K562 (cell line): Measurements from ENCODE around the gene NENF. TPM values are rescaled to one million over a fixed set of nuclear protein-coding genes. Genes with fewer than 3 reads are reported as not detected.
A peak's percentile ranks its signal among the peaks of the same experiment; 100 is the strongest.

Experiments
- ATAC-seq: fragments of 200-7000 bp; cut with Tn5 transposase; 3 replicates; pipeline ENCODE4 v1.9.1; 2020; ENCODE audit warnings: moderate library complexity
- BruUV-seq: library from RNA; stranded (reverse); fragments of 400-500 nt; replicated peaks from 2 replicates; lab custom pipeline; 2021; lab: Mats Ljungman, UMichigan
- CTCF ChIA-PET: fragments of 300-600 bp; formaldehyde crosslinking; extraction: SDS; loops from one replicate; lab custom pipeline; 2021; ENCODE audit warnings: low intra/inter-chr PET ratio; lab: Yijun Ruan, JAX
- POLR2A ChIA-PET: fragments of 300-600, 350-650 bp; sonication (Branson Sonifier 250); formaldehyde crosslinking; extraction: SDS; loops from one replicate; lab custom pipeline; 2021; ENCODE audit warnings: antibody characterized with exemption, inconsistent platforms; lab: Yijun Ruan, JAX
- DNase-seq, 4 experiments: peaks; one replicate each; pipeline versions ENCODE4 v3.0.0 to v3.0.0-alpha.2; 2011 to 2018; ENCODE audit warnings: low spot score in 3 of 4, mixed read lengths in 3 of 4; ENCODE audit errors: extremely low read depth in 1 of 4
- FAIRE-seq: peaks from 2 replicates; lab custom pipeline; 2011; peaks lifted over from hg19 to GRCh38; lab: Jason Lieb, UNC
- H2AFZ ChIP-seq: 2 replicates; pipeline ENCODE4 v1.6.0; 2011; ENCODE audit warnings: low read depth, low read length, control low read depth, inconsistent platforms
- H3K27ac ChIP-seq: fragments of 200-600 bp; 3 replicates; pipeline ENCODE4 v1.8.0; 2011; ENCODE audit warnings: low read depth, mild to moderate bottlenecking, control low read depth, inconsistent platforms, low read length, moderate library complexity, mixed read lengths; ENCODE audit errors: extremely low read depth
- H3K27me3 ChIP-seq, 2 experiments: fragments of 300-600 bp in 1 of 2; 2 replicates in 1 of 2; 3 replicates in 1 of 2; pipeline versions ENCODE4 v1.6.0 to v1.8.0; 2011; ENCODE audit warnings: inconsistent platforms in 2 of 2, low read length in 2 of 2, mild to moderate bottlenecking in 1 of 2, mixed read lengths in 1 of 2, moderate library complexity in 1 of 2; ENCODE audit not compliant: control insufficient read depth in 2 of 2, insufficient read depth in 2 of 2
- H3K36me3 ChIP-seq: fragments of 300-600 bp; 3 replicates; pipeline ENCODE4 v1.8.0; 2011; ENCODE audit warnings: mild to moderate bottlenecking, low read length, inconsistent platforms; ENCODE audit not compliant: control insufficient read depth, insufficient read depth
- H3K4me1 ChIP-seq, 2 experiments: fragments of 200-600 bp in 1 of 2; replicated peaks in 1 of 2; 2 replicates in 1 of 2; 3 replicates in 1 of 2; pipeline versions ENCODE4 v1.5.1 to v1.8.0; 2011; ENCODE audit warnings: inconsistent platforms in 2 of 2, low read length in 2 of 2, mild to moderate bottlenecking in 1 of 2, mixed read lengths in 1 of 2, moderate library complexity in 1 of 2; ENCODE audit not compliant: control insufficient read depth in 2 of 2, insufficient read depth in 2 of 2
- H3K4me2 ChIP-seq: 2 replicates; pipeline ENCODE4 v1.6.1; 2011; ENCODE audit warnings: low read length, control low read depth, inconsistent platforms, mixed read lengths; ENCODE audit not compliant: insufficient read depth
- H3K4me3 ChIP-seq: fragments of 200-600 bp; sonication (generic), shearing (Covaris generic); 2 replicates; pipeline ENCODE4 v1.5.1; 2016; ENCODE audit warnings: control low read depth, inconsistent platforms
- H3K79me2 ChIP-seq: fragments of 200-600 bp; 3 replicates; pipeline ENCODE4 v1.8.0; 2011; ENCODE audit warnings: low read length, inconsistent platforms; ENCODE audit not compliant: control insufficient read depth, insufficient read depth
- H3K9ac ChIP-seq, 2 experiments: 2 replicates each; pipeline versions ENCODE4 v1.6.0 to v1.6.1; 2011; ENCODE audit warnings: low read depth in 2 of 2, low read length in 2 of 2, control low read depth in 1 of 2, inconsistent platforms in 1 of 2, mild to moderate bottlenecking in 1 of 2, mixed read lengths in 1 of 2; ENCODE audit not compliant: insufficient read depth in 1 of 2
- H3K9me1 ChIP-seq: one replicate; pipeline ENCODE4 v1.6.0; 2011; ENCODE audit warnings: inconsistent platforms, mild to moderate bottlenecking, low read length, moderate library complexity; ENCODE audit not compliant: control insufficient read depth, insufficient read depth
- H3K9me3 ChIP-seq: replicated peaks from 2 replicates; pipeline ENCODE4 v1.5.1; 2011; ENCODE audit warnings: low read depth, low read length, inconsistent platforms; ENCODE audit not compliant: control insufficient read depth, insufficient read depth
- H4K20me1 ChIP-seq: replicated peaks from 2 replicates; pipeline ENCODE4 v1.6.1; 2011; ENCODE audit warnings: low read length, inconsistent platforms, mixed read lengths; ENCODE audit not compliant: control insufficient read depth, insufficient read depth
- CAMTA2 ChIP-seq: fragments of 250-450 bp; sonication (Bioruptor Pico); conservative IDR thresholded peaks from 2 replicates; pipeline ENCODE4 v1.5.1; 2022
- EGR1 ChIP-seq: fragments of 450-650 bp; conservative IDR thresholded peaks from 2 replicates; pipeline ENCODE4 v1.6.1; 2017; ENCODE audit warnings: mild to moderate bottlenecking
- ELF4 ChIP-seq: fragments of 450-650 bp; formaldehyde crosslinking; IDR thresholded peaks from 2 replicates; pipeline ENCODE4 v1.4.0; 2022; ENCODE audit warnings: missing genetic modification characterization
- FOXA3 ChIP-seq, 2 experiments: fragments of 450-650 bp in 1 of 2; sonication (generic) in 1 of 2; formaldehyde crosslinking; IDR thresholded peaks in 1 of 2; conservative IDR thresholded peaks in 1 of 2; 2 replicates each; pipeline versions ENCODE4 v1.4.0 to v1.8.0; 2020 to 2022; ENCODE audit warnings: mild to moderate bottlenecking in 2 of 2, missing genetic modification reagents in 1 of 2
- FOXJ3 ChIP-seq: sonication (generic); formaldehyde crosslinking; IDR thresholded peaks from 2 replicates; pipeline ENCODE4 v1.4.0; 2020; ENCODE audit warnings: mild to moderate bottlenecking, missing genetic modification reagents
- KDM5B ChIP-seq: fragments of 200-600 bp; sonication (generic); IDR thresholded peaks from 2 replicates; pipeline ENCODE4 v1.6.1; 2012; ENCODE audit warnings: low read depth, mild to moderate bottlenecking, moderate library complexity, low read length, control low read depth, inconsistent platforms; ENCODE audit not compliant: insufficient replicate concordance
- NUFIP1 ChIP-seq: fragments of 450-650 bp; IDR thresholded peaks from 2 replicates; pipeline ENCODE4 v1.6.1; 2018; ENCODE audit not compliant: partially characterized antibody
- PHF20 ChIP-seq: fragments of 450-650 bp; IDR thresholded peaks from 2 replicates; pipeline ENCODE4 v1.6.1; 2018; ENCODE audit not compliant: partially characterized antibody
- SAFB2 ChIP-seq: fragments of 200-400 bp; formaldehyde crosslinking; IDR thresholded peaks from 2 replicates; pipeline ENCODE4 v1.6.1; 2018; ENCODE audit warnings: borderline replicate concordance, low read length, low read depth, moderate library complexity; ENCODE audit not compliant: severe bottlenecking
- SMAD4 ChIP-seq: fragments of 250-450 bp; sonication (Bioruptor Pico); conservative IDR thresholded peaks from 2 replicates; pipeline ENCODE4 v1.8.0; 2021; ENCODE audit warnings: inconsistent platforms, mild to moderate bottlenecking, moderate library complexity
- SMARCA5 ChIP-seq: fragments of 450-650 bp; IDR thresholded peaks from 2 replicates; pipeline ENCODE4 v1.6.1; 2016
- SRSF9 ChIP-seq: fragments of 200-400 bp; formaldehyde crosslinking; IDR thresholded peaks from 2 replicates; pipeline ENCODE4 v1.6.1; 2017; ENCODE audit warnings: low read depth, low read length, borderline replicate concordance
- THRB ChIP-seq: fragments of 450-650 bp; formaldehyde crosslinking; conservative IDR thresholded peaks from 2 replicates; pipeline ENCODE4 v1.4.0; 2022; ENCODE audit warnings: mild to moderate bottlenecking, missing genetic modification characterization
- ZNF277 ChIP-seq: fragments of 250-450 bp; sonication (Bioruptor Pico); IDR thresholded peaks from 2 replicates; pipeline ENCODE4 v1.8.0; 2022; ENCODE audit warnings: inconsistent platforms, mild to moderate bottlenecking, moderate library complexity, borderline replicate concordance
- ZNF507 ChIP-seq: conservative IDR thresholded peaks from 2 replicates; pipeline ENCODE4 v1.6.1; 2017; ENCODE audit warnings: missing genetic modification characterization, missing compliant biosample characterization
- ZNF77 ChIP-seq: fragments of 250-450 bp; sonication (Bioruptor Pico); IDR thresholded peaks from 2 replicates; pipeline ENCODE4 v1.5.0; 2020
- WGBS: fragments of 100-300 bp; shearing (Covaris generic); methylation state at CpG from one replicate; pipeline ENCODE4 v1.1.6; 2016; ENCODE audit warnings: low coverage, mixed read lengths; ENCODE audit not compliant: insufficient coverage; ENCODE audit errors: missing lambda C conversion rate; 5-methylcytosine and 5-hydroxymethylcytosine counted together
- in situ Hi-C: fragments of 300-500 bp; cut with MboI; formaldehyde crosslinking; loops from 4 replicates; pipeline ENCODE4 v1.15.0; 2018; ENCODE audit warnings: inconsistent platforms, mixed read lengths
- intact Hi-C: fragments of 100-400 bp; cut with micrococcal nuclease; formaldehyde crosslinking; loops from 2 replicates; pipeline ENCODE4 v1.14.2; 2022
- polyA plus RNA-seq, 8 experiments: library from polyadenylated mRNA; depleted of rRNA in 4 of 8; stranded (reverse) in 5 of 8; unstranded in 3 of 8; fragments of >200 nt; fragmentation: Nextera tagmentation in 2 of 8; fragmentation: Illumina TruSeq in 1 of 8; extraction: Ambion mirVana in 2 of 8; extraction: Trizol in 1 of 8; gene quantifications; 2 replicates each; pipeline versions ENCODE4 v1.2.1 to v1.2.3, GENCODE V29; 2011 to 2014; ENCODE audit warnings: inconsistent platforms in 1 of 8, missing spikeins in 1 of 8
- total RNA-seq, 7 experiments: library from RNA; depleted of rRNA in 6 of 7; stranded (reverse); fragments of >200 nt in 6 of 7; fragmentation: Illumina TruSeq in 2 of 7; extraction: Trizol in 2 of 7; gene quantifications; 2 replicates each; pipeline versions ENCODE4 v1.2.1 to v1.2.3, GENCODE V29; 2011 to 2021; ENCODE audit warnings: low replicate concordance in 1 of 7
- TF ChIP-seq, protein P1 (sequence below): IDR thresholded peaks from 2 replicates; pipeline ENCODE4 v1.6.1; 2014; ENCODE audit warnings: antibody characterized with exemption

Gene NENF
- total and polyA plus RNA-seq, 9 of the 15 experiments (the other 6 are each of a cell fraction or from before 2014, with no cell fraction given) = 6.1 to 100 (median 72.8) TPM

DNA sequence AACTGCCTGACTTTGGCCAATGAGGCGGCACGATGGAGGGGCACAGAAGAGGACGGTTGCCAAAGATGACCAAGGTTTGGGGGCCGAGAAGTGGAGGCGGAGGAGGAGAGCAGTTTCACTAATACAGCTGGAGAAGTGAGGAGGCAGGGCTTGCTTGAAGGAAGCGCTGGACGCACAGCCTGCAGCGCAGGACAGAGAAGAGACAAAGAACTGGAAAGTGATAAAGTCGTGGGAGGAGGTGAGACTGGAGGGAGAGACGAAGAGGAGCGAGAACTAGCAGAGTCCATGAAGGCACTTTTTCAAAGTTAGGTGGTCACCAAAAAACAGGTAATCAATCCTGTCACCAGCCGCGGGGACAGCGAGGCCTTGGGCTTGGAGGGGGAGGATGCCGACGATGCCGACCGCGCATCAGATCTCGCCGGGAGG, 18.8 kb upstream of the NENF start (continued):
- peak; percentile 31 for TF ChIP-seq NUFIP1
- TF ChIP-seq FOXJ3 (CRISPR knock-in tag) = no peak
- TF ChIP-seq PHF20 = peak; percentile 47
- TF ChIP-seq SRSF9 = no peak
- 0 out of 2 replicates have a peak, but pooled peaks have one; percentile 38 for TF ChIP-seq ELF4 (CRISPR knock-in tag)
- TF ChIP-seq EGR1 = peak; percentile 51
- peak; percentile 24; the same call in 1 of the 2 replicates for TF ChIP-seq SMAD4
- TF ChIP-seq ZNF277 (CRISPR knock-in tag) = no peak
- TF ChIP-seq SMARCA5 = no peak

GRCh38 chr1:212414328-212415106, 18.2 kb upstream of the NENF start, which contains the start of gene PACC1:
Gene PACC1 (minus strand): TSS chr1:212414886. CDS start chr1:212414757, 129 bp downstream.
- H3K4me3 ChIP-seq = peak within 1 kb of the TSS; percentile 72
- H3K9me1 ChIP-seq = no peaks in the 10 kb centered on the region
- intact Hi-C loops (loop anchor here (2.0 kb wide), 1 partner anchor 18 kb away; the partner anchor contains the start of gene NENF), in situ Hi-C loops (no loop called here)
- ATAC-seq (peak; percentile 97), FAIRE-seq (peak; percentile 96), DNase-seq (peak; percentile 99 to 100 (median 99))
- ChIA-PET POLR2A (interaction anchor here (0.6 to 1.0 kb wide), 7 partner anchors 11 to 236 kb away, joined by 3 to 5 read pairs (median 3); partner anchors contain the start of gene NENF), CTCF (interaction anchor here (0.7 kb wide), 1 partner anchor 18 kb away, joined by 3 read pairs; no protein-coding TSS in a partner anchor)
- peak within 1 kb of the TSS; percentile 86 for H2AFZ ChIP-seq
- BruUV-seq = no TSS peak
- no peaks in the 10 kb centered on the region for H3K9me3 ChIP-seq
- peaks cover 23 to 35% of the 10 kb centered on the region in 2 experiments for H3K4me1 ChIP-seq
- peak within 1 kb of the TSS; percentile 89 for H3K4me2 ChIP-seq
- WGBS = 1% methylated on average over 64 of the region's 74 CpGs
- peaks cover 29% of the 10 kb centered on the region; the same call in 2 of the 3 replicates for H3K36me3 ChIP-seq
- H3K79me2 ChIP-seq = peaks cover 14% of the 10 kb centered on the region
- H3K27me3 ChIP-seq = no peaks in the 10 kb centered on the region
- peak within 1 kb of the TSS; percentile 63 for H3K27ac ChIP-seq
- H4K20me1 ChIP-seq = peaks cover 9% of the 10 kb centered on the region
- peak within 1 kb of the TSS; percentile 54 to 91 for H3K9ac ChIP-seq
- TF ChIP-seq ZNF507 (tag) (no peak), SAFB2 (no peak), FOXA3 (CRISPR knock-in tag; conservative IDR thresholded peaks at IDR 0.05 in 1 of 2, IDR thresholded peaks at IDR 0.05 in 1 of 2) (no peak), THRB (CRISPR knock-in tag) (0 out of 2 replicates have a peak, but pooled peaks have one; percentile 28), CAMTA2 (no peak), KDM5B (peak; percentile 65), ZNF77 (CRISPR knock-in tag) (no peak)
- TF ChIP-seq, protein P1, sequence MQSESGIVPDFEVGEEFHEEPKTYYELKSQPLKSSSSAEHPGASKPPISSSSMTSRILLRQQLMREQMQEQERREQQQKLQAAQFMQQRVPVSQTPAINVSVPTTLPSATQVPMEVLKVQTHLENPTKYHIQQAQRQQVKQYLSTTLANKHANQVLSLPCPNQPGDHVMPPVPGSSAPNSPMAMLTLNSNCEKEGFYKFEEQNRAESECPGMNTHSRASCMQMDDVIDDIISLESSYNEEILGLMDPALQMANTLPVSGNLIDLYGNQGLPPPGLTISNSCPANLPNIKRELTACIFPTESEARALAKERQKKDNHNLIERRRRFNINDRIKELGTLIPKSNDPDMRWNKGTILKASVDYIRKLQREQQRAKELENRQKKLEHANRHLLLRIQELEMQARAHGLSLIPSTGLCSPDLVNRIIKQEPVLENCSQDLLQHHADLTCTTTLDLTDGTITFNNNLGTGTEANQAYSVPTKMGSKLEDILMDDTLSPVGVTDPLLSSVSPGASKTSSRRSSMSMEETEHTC = peak; percentile 94
